Fibroblast of villous mesenchyme (primary cell): ENCODE data around the gene WDR26. TPM values are rescaled to one million over a fixed set of nuclear protein-coding genes. Genes with fewer than 3 reads are reported as not detected.

Experiments
- DNase-seq: peaks from one replicate; pipeline ENCODE4 v3.0.0-alpha.2; 2010; ENCODE audit warnings: low read depth
- H3K4me3 ChIP-seq: 2 replicates; pipeline ENCODE4 v1.5.1; 2011; ENCODE audit warnings: low read depth, mild to moderate bottlenecking, low read length
- CTCF ChIP-seq: IDR thresholded peaks from 2 replicates; pipeline ENCODE4 v1.5.1; 2012; ENCODE audit warnings: low read depth, mild to moderate bottlenecking, low read length; ENCODE audit not compliant: insufficient read depth
- total RNA-seq: library from RNA; depleted of rRNA; stranded (reverse); fragments of >200 nt; gene quantifications from 2 replicates; pipeline ENCODE4 v1.2.3, GENCODE V29; 2012

WDR26 gene
- total RNA-seq, 1 donor: 86.4 TPM

GRCh38 chr1:224459966-224460365 is 25.4 kb upstream of the WDR26 start:
- no peak for TF ChIP-seq CTCF
- no peak for DNase-seq
- H3K4me3 ChIP-seq: no peak overlapping the region

- DNase-seq: no peak
- no peak overlapping the region for H3K4me3 ChIP-seq
Measured at GRCh38 chr1:224458996-224459395, 24.4 kb upstream of the WDR26 start.

GRCh38 chr1:224458296-224458695 is 23.7 kb upstream of the WDR26 start:
- no peak overlapping the region for H3K4me3 ChIP-seq
- no peak for TF ChIP-seq CTCF
- DNase-seq: no peak

More at GRCh38 chr1:224458996-224459395, 24.4 kb upstream of the WDR26 start:
- no peak for TF ChIP-seq CTCF

- no peak for TF ChIP-seq CTCF
- no peak for DNase-seq
Measured at GRCh38 chr1:224457782-224458144, 23.2 kb upstream of the WDR26 start.

GRCh38 chr1:224456637-224456953 is 22.0 kb upstream of the WDR26 start:
- no peak for TF ChIP-seq CTCF
- no peak overlapping the region for H3K4me3 ChIP-seq
- DNase-seq: peak; percentile 13

More at GRCh38 chr1:224457782-224458144, 23.2 kb upstream of the WDR26 start:
- H3K4me3 ChIP-seq: no peak overlapping the region

- no peak overlapping the region for H3K4me3 ChIP-seq
- no peak for TF ChIP-seq CTCF
- DNase-seq: no peak
Measured at GRCh38 chr1:224454402-224455055, 19.9 kb upstream of the WDR26 start.
